ENCODE results near the gene MTOR. TPM values are rescaled to one million over a fixed set of nuclear protein-coding genes. Genes with fewer than 3 reads are reported as not detected.

The MTOR gene
- total RNA-seq (50.4 and 53.1 TPM in 2 replicates), polyA plus RNA-seq (30.2 and 33.5 TPM in 2 replicates), polyA minus RNA-seq (108 and 121 TPM in 2 replicates), Bru-seq, nascent RNA (percentile 74 among the genes with signal in this experiment), BruChase-seq, experiment 1, labeled RNA remaining after a 6-hour chase (percentile 70 among the genes with signal in this experiment), BruChase-seq, experiment 2, labeled RNA remaining after a 2-hour chase (percentile 68 among the genes with signal in this experiment)
- 30.5 and 34.4 TPM in 2 replicates for polyA plus RNA-seq (2011; cell fraction: cytosol; rRNA removed)
- polyA plus RNA-seq (2011; cell fraction: nucleus; rRNA removed) = 145 and 152 TPM in 2 replicates
- polyA plus RNA-seq (2012) = 33.3 and 43.0 TPM in 2 replicates
- 39.1 TPM for polyA minus RNA-seq (2011; cell fraction: cytosol; rRNA and poly(A)+ RNA removed)
- polyA minus RNA-seq (2011; cell fraction: nucleus; rRNA and poly(A)+ RNA removed) = 69.5 and 107 TPM in 2 replicates
- long read RNA-seq, full-length matches to known transcripts = 5 of 34 reads
- long read RNA-seq, partial matches to known transcripts = 15 of 34 reads
- long read RNA-seq, other reads (novel, unspliced or antisense) = 14 of 34 reads

GRCh38 chr1:11262171-11263049 is at the start of gene MTOR:
MTOR (minus strand) TSS chr1:11262551; CDS start chr1:11259409, 3,142 bp downstream.
- peak; percentile 99 for FAIRE-seq
- H3K9me1 ChIP-seq (replicated peaks; ENCODE audit: control insufficient read depth, extremely low read depth, insufficient read depth, low read length) = no peaks in the 10 kb centered on the region
- peaks cover 17% of the 10 kb centered on the region for H3K79me2 ChIP-seq (ENCODE audit: control insufficient read depth, insufficient read depth, low read length)
- H4K20me1 ChIP-seq (replicated peaks; ENCODE audit: control insufficient read depth, extremely low read depth, insufficient read depth, low read length) = no peaks in the 10 kb centered on the region
- H3K36me3 ChIP-seq (ENCODE audit: control insufficient read depth in 2 of 2, extremely low read depth in 1 of 2, insufficient read depth in 2 of 2, low read length in 2 of 2) = peaks cover 5 to 10% of the 10 kb centered on the region in 2 experiments
- peak within 1 kb of the TSS; percentile 75 for H2AFZ ChIP-seq (ENCODE audit: low read depth, low read length)
- H3K27ac ChIP-seq (ENCODE audit: insufficient read depth, low read depth, low read length) = peak within 1 kb of the TSS; percentile 61
- TF ChIP-seq GATA2 (IDR thresholded peaks at IDR 0.05; ENCODE audit: insufficient read depth, insufficient read length, low read depth, low read length) (no peak), FOS (IDR thresholded peaks at IDR 0.05; ENCODE audit: borderline replicate concordance, insufficient read depth, low read length) (no peak), CTCF (IDR thresholded peaks at IDR 0.05; ENCODE audit: extremely low read depth in 1 of 2, insufficient read depth in 1 of 2, low read depth in 1 of 2, low read length in 2 of 2) (peak in 1 of 2 donors; percentile 4), POLR2AphosphoS5 (IDR thresholded peaks at IDR 0.05; ENCODE audit: insufficient read depth, low read depth, low read length) (peak; percentile 75), POLR2A (IDR thresholded peaks at IDR 0.05; ENCODE audit: low read depth, low read length) (peak; percentile 78), MAX (IDR thresholded peaks at IDR 0.05; ENCODE audit: insufficient read depth, insufficient read length) (peak; percentile 52)
- H3K4me3 ChIP-seq (replicated peaks in 1 of 3; ENCODE audit: insufficient read depth in 1 of 3, low read depth in 1 of 3, low read length in 3 of 3) = peak within 1 kb of the TSS; percentile 92 to 99 (median 94)
- POLR2A ChIA-PET = interaction anchor here (0.8 to 1.4 kb wide), 3 partner anchors 10 to 398 kb away, joined by 3 to 8 read pairs (median 4); no protein-coding TSS in a partner anchor
- dilution Hi-C loops (cut with MboI; ENCODE audit: extremely low pct_ligation_motif_present, low sequenced_read_pairs) (no loop called here), intact Hi-C loops (cut with micrococcal nuclease) (loop anchor here (1.0 kb wide), 1 partner anchor 11 kb away; the partner anchor contains the start of gene UBIAD1)
- BruUV-seq (replicated peaks) = no TSS peak
- CTCF ChIA-PET = interaction anchor here (0.6 to 2.9 kb wide), 13 partner anchors 9 to 388 kb away, joined by 3 to 17 read pairs (median 5); partner anchors contain the start of gene UBIAD1
- H3K4me2 ChIP-seq (ENCODE audit: insufficient read depth, low read length) = peak within 1 kb of the TSS; percentile 92
- H3K4me1 ChIP-seq (ENCODE audit: control insufficient read depth, extremely low read depth, insufficient read depth, low read length) = peaks cover 10% of the 10 kb centered on the region
- peak within 1 kb of the TSS; percentile 91 for H3K9ac ChIP-seq (replicated peaks; ENCODE audit: extremely low read depth, insufficient read depth, low read length)
- peak; percentile 100 for DNase-seq (ENCODE audit: low read depth, low spot score)
- no peaks in the 10 kb centered on the region for H3K9me3 ChIP-seq (replicated peaks; ENCODE audit: control insufficient read depth, insufficient read depth, low read length)
- no peaks in the 10 kb centered on the region for H3K27me3 ChIP-seq (ENCODE audit: control insufficient read depth in 2 of 2, insufficient read depth in 2 of 2, low read length in 2 of 2)

Measured in endothelial cell of umbilical vein (primary cell).